ENCODE measurements around the gene HNRNPA3. TPM values are rescaled to one million over a fixed set of nuclear protein-coding genes. Genes with fewer than 3 reads are reported as not detected.

The HNRNPA3 gene
- total RNA-seq, 3 donors from 2014 or later (not counting 1 experiment from before 2014, with no cell fraction given) = 223 to 298 (median 289) TPM

- Mint-ChIP-seq H3K4me3 (no peak overlapping the region), H3K9me3 (no peaks in the 10 kb centered on the region)
Observed at GRCh38 chr2:177171418-177171865, 41.2 kb upstream of the HNRNPA3 start.

DNA sequence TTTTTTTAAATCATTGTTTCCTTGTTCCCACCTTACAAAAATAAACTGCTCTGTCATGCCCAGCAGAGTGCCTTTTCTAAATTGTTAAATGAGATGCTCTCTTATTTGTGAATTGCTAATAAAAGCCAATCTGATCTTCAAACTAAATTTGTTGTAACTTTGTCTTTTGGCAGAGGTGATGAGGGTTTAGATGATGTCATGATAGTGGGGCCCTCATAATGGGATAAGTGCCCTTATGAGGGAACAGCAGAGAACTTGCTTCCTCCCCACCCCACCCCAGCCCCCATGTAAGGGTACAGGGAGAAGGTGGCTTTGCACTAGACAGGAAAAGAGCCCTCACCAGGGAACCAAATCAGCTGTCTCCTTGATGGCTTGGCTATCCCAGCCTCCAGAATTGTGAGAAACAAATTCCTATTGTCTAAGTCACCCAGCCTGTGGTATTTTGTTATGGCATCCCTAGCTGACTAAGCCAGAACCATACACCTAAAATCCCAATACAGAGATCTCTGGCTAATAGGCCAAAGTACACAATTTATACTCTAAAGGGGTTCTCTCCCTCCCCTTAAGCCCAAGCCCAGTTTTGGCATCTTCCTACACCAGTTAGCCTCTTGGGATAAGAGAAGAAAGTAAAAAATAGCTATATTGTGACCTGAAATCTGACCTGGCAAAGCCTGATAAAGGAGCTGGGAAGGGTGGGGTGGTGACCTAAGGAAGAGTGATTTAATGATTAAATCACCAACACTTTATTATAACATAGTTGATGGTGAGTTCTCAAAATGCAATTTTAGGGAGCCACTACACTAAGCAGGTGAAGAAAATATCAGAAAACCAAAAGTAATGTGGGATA, 40.3 kb upstream of the HNRNPA3 start:
- Histone ChIP-seq H3K4me3 (ENCODE audit: low read length) (no peak overlapping the region), H3K36me3 (ENCODE audit: control insufficient read depth, insufficient read depth, low read length) (no peaks in the 10 kb centered on the region), H3K4me1 (ENCODE audit: control insufficient read depth, insufficient read depth, low read length) (no peaks in the 10 kb centered on the region), H3K27me3 (ENCODE audit: control insufficient read depth, insufficient read depth, low read length) (no peaks in the 10 kb centered on the region), H3K27ac (ENCODE audit: low read length) (no peak overlapping the region), H3K9me3 (ENCODE audit: control insufficient read depth, insufficient read depth, low read length) (no peaks in the 10 kb centered on the region)
- TF ChIP-seq, protein P1, sequence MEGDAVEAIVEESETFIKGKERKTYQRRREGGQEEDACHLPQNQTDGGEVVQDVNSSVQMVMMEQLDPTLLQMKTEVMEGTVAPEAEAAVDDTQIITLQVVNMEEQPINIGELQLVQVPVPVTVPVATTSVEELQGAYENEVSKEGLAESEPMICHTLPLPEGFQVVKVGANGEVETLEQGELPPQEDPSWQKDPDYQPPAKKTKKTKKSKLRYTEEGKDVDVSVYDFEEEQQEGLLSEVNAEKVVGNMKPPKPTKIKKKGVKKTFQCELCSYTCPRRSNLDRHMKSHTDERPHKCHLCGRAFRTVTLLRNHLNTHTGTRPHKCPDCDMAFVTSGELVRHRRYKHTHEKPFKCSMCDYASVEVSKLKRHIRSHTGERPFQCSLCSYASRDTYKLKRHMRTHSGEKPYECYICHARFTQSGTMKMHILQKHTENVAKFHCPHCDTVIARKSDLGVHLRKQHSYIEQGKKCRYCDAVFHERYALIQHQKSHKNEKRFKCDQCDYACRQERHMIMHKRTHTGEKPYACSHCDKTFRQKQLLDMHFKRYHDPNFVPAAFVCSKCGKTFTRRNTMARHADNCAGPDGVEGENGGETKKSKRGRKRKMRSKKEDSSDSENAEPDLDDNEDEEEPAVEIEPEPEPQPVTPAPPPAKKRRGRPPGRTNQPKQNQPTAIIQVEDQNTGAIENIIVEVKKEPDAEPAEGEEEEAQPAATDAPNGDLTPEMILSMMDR (IDR thresholded peaks at IDR 0.05) = no peak
- Mint-ChIP-seq H3K9me3 (no peaks in the 10 kb centered on the region), H3K4me1 (peaks cover 10 to 13% of the 10 kb centered on the region in 2 donors), H3K4me3 (no peak overlapping the region), H3K27me3 (ENCODE audit: low read depth in 2 of 2) (no peaks in the 10 kb centered on the region), H3K36me3 (no peaks in the 10 kb centered on the region), H3K27ac (no peak overlapping the region)
- no peak for DNase-seq
- ATAC-seq = no peak
- intact Hi-C loops (cut with micrococcal nuclease) = no loop called here

More at GRCh38 chr2:177171418-177171865, 41.2 kb upstream of the HNRNPA3 start:
- H3K36me3 ChIP-seq (ENCODE audit: control insufficient read depth, insufficient read depth, low read length) = no peaks in the 10 kb centered on the region
- DNase-seq (no peak), ATAC-seq (no peak)
- no peaks in the 10 kb centered on the region for H3K27me3 Mint-ChIP-seq (ENCODE audit: low read depth in 2 of 2)
- 60% methylated on average over 4 of the region's 4 CpGs for WGBS (ENCODE audit: insufficient coverage)
- TF ChIP-seq, protein P1 (IDR thresholded peaks at IDR 0.05) = no peak
- H3K27ac ChIP-seq (ENCODE audit: low read length) = no peak overlapping the region
- H3K27ac Mint-ChIP-seq = no peak overlapping the region
- no peaks in the 10 kb centered on the region for H3K4me1 ChIP-seq (ENCODE audit: control insufficient read depth, insufficient read depth, low read length)
- intact Hi-C loops (cut with micrococcal nuclease) = no loop called here
- no peaks in the 10 kb centered on the region for H3K27me3 ChIP-seq (ENCODE audit: control insufficient read depth, insufficient read depth, low read length)
- no peaks in the 10 kb centered on the region for H3K36me3 Mint-ChIP-seq
- peaks cover 15 to 17% of the 10 kb centered on the region in 2 donors for H3K4me1 Mint-ChIP-seq
- no peak overlapping the region for H3K4me3 ChIP-seq (ENCODE audit: low read length)
- H3K9me3 ChIP-seq (ENCODE audit: control insufficient read depth, insufficient read depth, low read length) = no peaks in the 10 kb centered on the region

- no peak for ATAC-seq
- no peaks in the 10 kb centered on the region for H3K9me3 Mint-ChIP-seq
- Histone ChIP-seq H3K27me3 (ENCODE audit: control insufficient read depth, insufficient read depth, low read length) (no peaks in the 10 kb centered on the region), H3K4me1 (ENCODE audit: control insufficient read depth, insufficient read depth, low read length) (no peaks in the 10 kb centered on the region), H3K4me3 (ENCODE audit: low read length) (no peak overlapping the region), H3K36me3 (ENCODE audit: control insufficient read depth, insufficient read depth, low read length) (no peaks in the 10 kb centered on the region), H3K9me3 (ENCODE audit: control insufficient read depth, insufficient read depth, low read length) (no peaks in the 10 kb centered on the region), H3K27ac (ENCODE audit: low read length) (no peak overlapping the region)
- TF ChIP-seq, protein P1 (IDR thresholded peaks at IDR 0.05) = no peak
- no peak overlapping the region for H3K27ac Mint-ChIP-seq
- H3K4me3 Mint-ChIP-seq = no peak overlapping the region
- no peaks in the 10 kb centered on the region for H3K27me3 Mint-ChIP-seq (ENCODE audit: low read depth in 2 of 2)
- peaks cover 10 to 13% of the 10 kb centered on the region in 2 donors for H3K4me1 Mint-ChIP-seq
- intact Hi-C loops (cut with micrococcal nuclease) = no loop called here
- DNase-seq = no peak
- no peaks in the 10 kb centered on the region for H3K36me3 Mint-ChIP-seq
- WGBS (ENCODE audit: insufficient coverage) = 99% methylated on average over 4 of the region's 4 CpGs
Observed at GRCh38 chr2:177174486-177174885, 38.1 kb upstream of the HNRNPA3 start.

All from natural killer cell (primary cell).